SK-N-SH (cell line): Measurements from ENCODE around the gene PPP2R2B. TPM values are rescaled to one million over a fixed set of nuclear protein-coding genes. Genes with fewer than 3 reads are reported as not detected.
A peak's percentile ranks its signal among the peaks of the same experiment; 100 is the strongest.

Experiments
- CTCF ChIA-PET: fragments of 300-600, 350-600 bp; formaldehyde crosslinking; extraction: SDS; loops from one replicate; lab custom pipeline; 2021; lab: Yijun Ruan, JAX
- POLR2A ChIA-PET: fragments of 350-600 bp; sonication (Branson Sonifier 250); formaldehyde crosslinking; extraction: SDS; loops from one replicate; lab custom pipeline; 2020; ENCODE audit warnings: antibody characterized with exemption, inconsistent platforms; lab: Yijun Ruan, JAX
- DNase-seq: peaks from one replicate; pipeline ENCODE4 v3.0.0; 2012
- H2AFZ ChIP-seq: fragments of 200-600 bp; sonication (generic); 2 replicates; pipeline ENCODE4 v1.8.1; 2016; ENCODE audit warnings: antibody characterized with exemption, mild to moderate bottlenecking, low read depth
- H3F3A ChIP-seq: fragments of 200-600 bp; sonication (generic); replicated peaks from 2 replicates; pipeline ENCODE3; 2016; ENCODE audit warnings: antibody characterized with exemption, mild to moderate bottlenecking; ENCODE audit not compliant: insufficient read depth
- H3K27ac ChIP-seq, 2 experiments: fragments of 200-500 bp in 1 of 2; fragments of 200-600 bp in 1 of 2; sonication (Bioruptor generic) in 1 of 2; sonication (generic), shearing (Covaris generic) in 1 of 2; 2 replicates each; pipeline versions ENCODE4 v1.5.1 to v1.6.1; 2014 to 2016; ENCODE audit warnings: low read depth in 2 of 2, inconsistent platforms in 1 of 2, low read length in 1 of 2, mild to moderate bottlenecking in 1 of 2, mixed read lengths in 1 of 2
- H3K27me3 ChIP-seq: fragments of 200-600 bp; sonication (generic), shearing (Covaris generic); 2 replicates; pipeline ENCODE4 v1.6.1; 2016; ENCODE audit warnings: mixed run types; ENCODE audit not compliant: insufficient read depth
- H3K36me3 ChIP-seq, 2 experiments: fragments of 200-500 bp in 1 of 2; fragments of 200-600 bp in 1 of 2; sonication (Bioruptor generic) in 1 of 2; sonication (generic) in 1 of 2; replicated peaks in 1 of 2; 2 replicates each; pipeline versions ENCODE3 to v1.5.1; 2014 to 2016; ENCODE audit warnings: low read length in 1 of 2, mild to moderate bottlenecking in 1 of 2; ENCODE audit not compliant: insufficient read depth in 2 of 2, control insufficient read depth in 1 of 2
- H3K4me1 ChIP-seq, 2 experiments: fragments of 200-500 bp in 1 of 2; fragments of 200-600 bp in 1 of 2; sonication (Bioruptor generic) in 1 of 2; sonication (generic), shearing (Covaris generic) in 1 of 2; 2 replicates each; pipeline versions ENCODE4 v1.5.1 to v1.6.1; 2014 to 2016; ENCODE audit warnings: low read depth in 1 of 2, low read length in 1 of 2, mixed run types in 1 of 2; ENCODE audit not compliant: insufficient read depth in 2 of 2, control insufficient read depth in 1 of 2
- H3K4me2 ChIP-seq: fragments of 200-600 bp; sonication (generic), shearing (Covaris generic); 2 replicates; pipeline ENCODE4 v1.6.1; 2017; ENCODE audit warnings: mixed run types
- H3K4me3 ChIP-seq, 2 experiments: fragments of 200-500 bp in 1 of 2; fragments of 200-600 bp in 1 of 2; sonication (Bioruptor generic) in 1 of 2; sonication (generic), shearing (Covaris generic) in 1 of 2; 2 replicates each; pipeline versions ENCODE4 v1.5.1 to v1.8.1; 2014 to 2016; ENCODE audit warnings: low read depth in 2 of 2, inconsistent platforms in 1 of 2, low read length in 1 of 2, mild to moderate bottlenecking in 1 of 2, mixed read lengths in 1 of 2, moderate library complexity in 1 of 2
- H3K79me2 ChIP-seq: fragments of 200-600 bp; sonication (generic); 2 replicates; pipeline ENCODE4 v1.8.1; 2017; ENCODE audit warnings: mild to moderate bottlenecking; ENCODE audit not compliant: insufficient read depth
- H3K9ac ChIP-seq: fragments of 200-600 bp; sonication (generic); 2 replicates; pipeline ENCODE4 v1.6.1; 2017; ENCODE audit warnings: mixed run types
- H3K9me2 ChIP-seq: fragments of 200-600 bp; sonication (generic); 2 replicates; pipeline ENCODE4 v1.6.1; 2017; ENCODE audit warnings: mixed run types
- H3K9me3 ChIP-seq: fragments of 200-600 bp; sonication (generic); 2 replicates; pipeline ENCODE4 v1.6.1; 2017; ENCODE audit warnings: mixed run types, mild to moderate bottlenecking, moderate library complexity
- H4K20me1 ChIP-seq: fragments of 200-600 bp; sonication (generic); 2 replicates; pipeline ENCODE4 v1.6.1; 2017; ENCODE audit warnings: mild to moderate bottlenecking, mixed run types; ENCODE audit not compliant: insufficient read depth
- CHD2 ChIP-seq: fragments of 150-350 bp; IDR thresholded peaks from 2 replicates; pipeline ENCODE4 v1.6.1; 2018; ENCODE audit warnings: low read length; ENCODE audit not compliant: partially characterized antibody
- ELF1 ChIP-seq: IDR thresholded peaks from 2 replicates; pipeline ENCODE4 v1.4.0; 2012
- EZH2phosphoT487 ChIP-seq: fragments of 200-600 bp; sonication (generic); IDR thresholded peaks from 2 replicates; pipeline ENCODE4 v1.6.1; 2017; ENCODE audit warnings: low read depth, mixed run types, mild to moderate bottlenecking, antibody characterized with exemption, moderate library complexity, borderline replicate concordance
- FOSL2 ChIP-seq: IDR thresholded peaks from 2 replicates; pipeline ENCODE4 v1.4.0; 2012; ENCODE audit warnings: low read depth, mild to moderate bottlenecking, moderate library complexity, borderline replicate concordance
- FOXM1 ChIP-seq: IDR thresholded peaks from 2 replicates; pipeline ENCODE4 v1.4.0; 2012; ENCODE audit warnings: low read depth, mild to moderate bottlenecking
- GATA2 ChIP-seq: sonication (generic); formaldehyde crosslinking; IDR thresholded peaks from 2 replicates; pipeline ENCODE4 v1.5.0; 2020; ENCODE audit warnings: mild to moderate bottlenecking, missing genetic modification reagents
- JUND ChIP-seq: IDR thresholded peaks from 2 replicates; pipeline ENCODE4 v1.4.0; 2012
- MEF2A ChIP-seq: IDR thresholded peaks from 2 replicates; pipeline ENCODE4 v1.4.0; 2012; ENCODE audit warnings: low read depth, borderline replicate concordance
- MXI1 ChIP-seq: IDR thresholded peaks from 2 replicates; pipeline ENCODE4 v1.6.1; 2012; ENCODE audit warnings: mild to moderate bottlenecking, low read depth, low read length, improper control_type of control experiment
- NRF1 ChIP-seq: IDR thresholded peaks from 2 replicates; pipeline ENCODE4 v1.6.1; 2012; ENCODE audit warnings: low read depth, mild to moderate bottlenecking, low read length
- RCOR1 ChIP-seq: fragments of 150-350 bp; IDR thresholded peaks from 2 replicates; pipeline ENCODE4 v1.6.1; 2017; ENCODE audit warnings: antibody characterized with exemption, low read length
- RFX5 ChIP-seq: IDR thresholded peaks from 2 replicates; pipeline ENCODE4 v1.6.1; 2012; ENCODE audit warnings: mild to moderate bottlenecking, improper control_type of control experiment, low read length
- RXRA ChIP-seq: IDR thresholded peaks from 2 replicates; pipeline ENCODE4 v1.4.0; 2012; ENCODE audit warnings: low read depth, mild to moderate bottlenecking, borderline replicate concordance
- SIN3A ChIP-seq: IDR thresholded peaks from 2 replicates; pipeline ENCODE4 v1.6.1; 2012; ENCODE audit warnings: low read depth, mild to moderate bottlenecking, low read length, moderate library complexity, borderline replicate concordance
- SMC3 ChIP-seq: IDR thresholded peaks from 2 replicates; pipeline ENCODE4 v1.6.1; 2012; ENCODE audit warnings: low read depth, low read length, improper control_type of control experiment
- TAF1 ChIP-seq: IDR thresholded peaks from 2 replicates; pipeline ENCODE4 v1.6.1; 2012; ENCODE audit warnings: low read depth, mild to moderate bottlenecking, low read length, moderate library complexity, borderline replicate concordance
- WGBS: methylation state at CpG from one replicate; pipeline ENCODE4 v1.1.6; 2017; ENCODE audit warnings: low lambda C conversion rate; 5-methylcytosine and 5-hydroxymethylcytosine counted together
- polyA plus RNA-seq, 3 experiments: library from polyadenylated mRNA; depleted of rRNA; stranded (reverse); fragments of >200 nt; gene quantifications; 2 replicates each; pipeline ENCODE4 v1.2.3, GENCODE V29; 2012
- TF ChIP-seq, protein P1 (sequence below): fragments of 150-350 bp; IDR thresholded peaks from 2 replicates; pipeline ENCODE4 v1.6.1; 2016; ENCODE audit warnings: mild to moderate bottlenecking, low read depth, low read length
- TF ChIP-seq, protein P2 (sequence below): IDR thresholded peaks from 2 replicates; pipeline ENCODE4; 2012
- TF ChIP-seq, protein P3 (sequence below): IDR thresholded peaks from 2 replicates; pipeline ENCODE4 v1.4.0; 2012; ENCODE audit warnings: low read depth
- TF ChIP-seq, protein P4 (sequence below): IDR thresholded peaks from 2 replicates; pipeline ENCODE4 v1.4.0; 2012; ENCODE audit warnings: low read depth, borderline replicate concordance

Gene PPP2R2B
- polyA plus RNA-seq, 1 of the 3 experiments (the other 2 are of a cell fraction): 11.4 TPM

DNA sequence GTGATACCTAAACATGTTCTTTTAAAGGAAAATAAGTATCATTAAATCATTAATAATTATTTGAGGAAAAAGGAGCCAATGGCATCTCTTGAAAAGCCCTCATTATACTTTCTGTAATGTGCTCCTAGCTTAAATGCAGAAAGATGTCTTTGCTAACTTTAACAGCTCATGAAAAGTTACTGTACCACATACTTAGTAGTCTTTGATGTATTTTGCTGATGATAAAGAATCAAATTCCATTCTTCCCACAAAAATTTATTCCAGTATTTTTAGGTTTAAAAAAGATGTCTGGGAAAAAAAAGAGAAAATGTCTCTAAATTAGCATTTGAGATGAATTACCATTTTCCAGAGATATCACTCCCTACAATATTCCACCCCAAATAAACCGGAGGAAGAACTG lies 112.5 kb downstream of the PPP2R2B start:
- Histone ChIP-seq H3K9me2 (no peaks in the 10 kb centered on the region), H2AFZ (no peak overlapping the region), H4K20me1 (no peaks in the 10 kb centered on the region), H3K79me2 (no peaks in the 10 kb centered on the region), H3K9ac (no peak overlapping the region), H3K27me3 (no peaks in the 10 kb centered on the region), H3F3A (no peaks in the 10 kb centered on the region), H3K36me3 (no peaks in the 10 kb centered on the region), H3K9me3 (no peaks in the 10 kb centered on the region), H3K27ac (peak overlapping the region; percentile 62 to 76; a peak in 3 of 4 replicates), H3K4me2 (no peak overlapping the region), H3K4me1 (peaks cover 0 to 22% of the 10 kb centered on the region in 2 experiments; a peak in 2 of 4 replicates), H3K4me3 (no peak overlapping the region)
- no peak for DNase-seq
- WGBS: 52% methylated on average over 1 of the region's 1 CpG
- POLR2A ChIA-PET: no interaction called here
- CTCF ChIA-PET: interaction anchor here (1.1 to 1.2 kb wide), 2 partner anchors 26 to 423 kb away, joined by 3 read pairs; no protein-coding TSS in a partner anchor
- no peak for TF ChIP-seq ELF1
- no peak for TF ChIP-seq GATA2
- TF ChIP-seq CHD2: no peak
- TF ChIP-seq FOXM1: no peak
- no peak for TF ChIP-seq FOSL2
- no peak for TF ChIP-seq JUND
- TF ChIP-seq, protein P1, sequence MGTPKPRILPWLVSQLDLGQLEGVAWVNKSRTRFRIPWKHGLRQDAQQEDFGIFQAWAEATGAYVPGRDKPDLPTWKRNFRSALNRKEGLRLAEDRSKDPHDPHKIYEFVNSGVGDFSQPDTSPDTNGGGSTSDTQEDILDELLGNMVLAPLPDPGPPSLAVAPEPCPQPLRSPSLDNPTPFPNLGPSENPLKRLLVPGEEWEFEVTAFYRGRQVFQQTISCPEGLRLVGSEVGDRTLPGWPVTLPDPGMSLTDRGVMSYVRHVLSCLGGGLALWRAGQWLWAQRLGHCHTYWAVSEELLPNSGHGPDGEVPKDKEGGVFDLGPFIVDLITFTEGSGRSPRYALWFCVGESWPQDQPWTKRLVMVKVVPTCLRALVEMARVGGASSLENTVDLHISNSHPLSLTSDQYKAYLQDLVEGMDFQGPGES: no peak
- TF ChIP-seq, protein P2, sequence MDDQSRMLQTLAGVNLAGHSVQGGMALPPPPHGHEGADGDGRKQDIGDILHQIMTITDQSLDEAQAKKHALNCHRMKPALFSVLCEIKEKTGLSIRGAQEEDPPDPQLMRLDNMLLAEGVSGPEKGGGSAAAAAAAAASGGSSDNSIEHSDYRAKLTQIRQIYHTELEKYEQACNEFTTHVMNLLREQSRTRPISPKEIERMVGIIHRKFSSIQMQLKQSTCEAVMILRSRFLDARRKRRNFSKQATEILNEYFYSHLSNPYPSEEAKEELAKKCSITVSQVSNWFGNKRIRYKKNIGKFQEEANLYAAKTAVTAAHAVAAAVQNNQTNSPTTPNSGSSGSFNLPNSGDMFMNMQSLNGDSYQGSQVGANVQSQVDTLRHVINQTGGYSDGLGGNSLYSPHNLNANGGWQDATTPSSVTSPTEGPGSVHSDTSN: no peak; the same call in 1 of the 2 replicates
- no peak for TF ChIP-seq SIN3A
- TF ChIP-seq TAF1: no peak
- no peak for TF ChIP-seq RFX5
- TF ChIP-seq, protein P3, sequence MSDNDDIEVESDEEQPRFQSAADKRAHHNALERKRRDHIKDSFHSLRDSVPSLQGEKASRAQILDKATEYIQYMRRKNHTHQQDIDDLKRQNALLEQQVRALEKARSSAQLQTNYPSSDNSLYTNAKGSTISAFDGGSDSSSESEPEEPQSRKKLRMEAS: no peak
- TF ChIP-seq, protein P4, sequence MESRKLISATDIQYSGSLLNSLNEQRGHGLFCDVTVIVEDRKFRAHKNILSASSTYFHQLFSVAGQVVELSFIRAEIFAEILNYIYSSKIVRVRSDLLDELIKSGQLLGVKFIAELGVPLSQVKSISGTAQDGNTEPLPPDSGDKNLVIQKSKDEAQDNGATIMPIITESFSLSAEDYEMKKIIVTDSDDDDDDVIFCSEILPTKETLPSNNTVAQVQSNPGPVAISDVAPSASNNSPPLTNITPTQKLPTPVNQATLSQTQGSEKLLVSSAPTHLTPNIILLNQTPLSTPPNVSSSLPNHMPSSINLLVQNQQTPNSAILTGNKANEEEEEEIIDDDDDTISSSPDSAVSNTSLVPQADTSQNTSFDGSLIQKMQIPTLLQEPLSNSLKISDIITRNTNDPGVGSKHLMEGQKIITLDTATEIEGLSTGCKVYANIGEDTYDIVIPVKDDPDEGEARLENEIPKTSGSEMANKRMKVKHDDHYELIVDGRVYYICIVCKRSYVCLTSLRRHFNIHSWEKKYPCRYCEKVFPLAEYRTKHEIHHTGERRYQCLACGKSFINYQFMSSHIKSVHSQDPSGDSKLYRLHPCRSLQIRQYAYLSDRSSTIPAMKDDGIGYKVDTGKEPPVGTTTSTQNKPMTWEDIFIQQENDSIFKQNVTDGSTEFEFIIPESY: no peak
- no peak for TF ChIP-seq NRF1
- no peak for TF ChIP-seq MXI1
- TF ChIP-seq SMC3: no peak
- no peak for TF ChIP-seq RXRA
- no peak for TF ChIP-seq RCOR1
- TF ChIP-seq EZH2phosphoT487: no peak
- TF ChIP-seq MEF2A: no peak
